Stomach smooth muscle (tissue), 2 donors: ENCODE results near the gene ATG5.
"Not testable (repeated sequence)": the region's sequence is repeated elsewhere in the genome, so short reads cannot be mapped to it uniquely, and the experiment has no call there.

Experiments used
- H3K27ac ChIP-seq: one replicate; pipeline ENCODE4 v1.7.0; 2013; ENCODE audit warnings: mild to moderate bottlenecking, low read length, inconsistent platforms
- H3K27me3 ChIP-seq, 2 donors: one replicate each; pipeline ENCODE4 v1.7.0; 2013; ENCODE audit warnings: low read length in 2 of 2; ENCODE audit not compliant: insufficient read depth in 2 of 2, control insufficient read depth in 1 of 2
- H3K36me3 ChIP-seq, 2 donors: one replicate each; pipeline ENCODE4 v1.7.0; 2013; ENCODE audit warnings: low read length in 2 of 2; ENCODE audit not compliant: control insufficient read depth in 2 of 2, insufficient read depth in 2 of 2
- H3K4me1 ChIP-seq: one replicate; pipeline ENCODE4 v1.7.0; 2013; ENCODE audit warnings: low read length; ENCODE audit not compliant: control insufficient read depth, insufficient read depth
- H3K4me3 ChIP-seq, 2 donors: one replicate each; pipeline ENCODE4 v1.7.0; 2013; ENCODE audit warnings: low read length in 2 of 2
- H3K9ac ChIP-seq, 2 donors: one replicate each; pipeline ENCODE4 v1.7.0; 2013; ENCODE audit warnings: low read length in 2 of 2, mild to moderate bottlenecking in 1 of 2
- H3K9me3 ChIP-seq, 2 donors: one replicate each; pipeline ENCODE4 v1.7.0; 2013; ENCODE audit warnings: low read length in 2 of 2; ENCODE audit not compliant: control insufficient read depth in 2 of 2
- donor health status: healthy.
- donor health status: Pancreatic carcinoma.

Gene ATG5

GRCh38 chr6:106281661-106282060, 43.9 kb downstream of the ATG5 start:
- Histone ChIP-seq H3K9ac (no peak overlapping the region), H3K36me3 (peaks cover 0 to 7% of the 10 kb centered on the region in 2 donors), H3K27me3 (no peaks in the 10 kb centered on the region), H3K9me3 (no peaks in the 10 kb centered on the region), H3K27ac (no peak overlapping the region), H3K4me1 (no peaks in the 10 kb centered on the region), H3K4me3 (no peak overlapping the region)

- Histone ChIP-seq H3K9me3 (no peaks in the 10 kb centered on the region), H3K4me1 (no peaks in the 10 kb centered on the region), H3K27ac (no peak overlapping the region), H3K9ac (no peak overlapping the region), H3K27me3 (no peaks in the 10 kb centered on the region), H3K36me3 (peaks cover 0 to 7% of the 10 kb centered on the region in 2 donors), H3K4me3 (no peak overlapping the region)
These were observed 44.5 kb downstream of the ATG5 start for GRCh38 chr6:106281088-106281487.

GRCh38 chr6:106279179-106279578, 46.4 kb downstream of the ATG5 start:
- no peaks in the 10 kb centered on the region for H3K4me1 ChIP-seq
- H3K4me3 ChIP-seq: no peak overlapping the region
- H3K36me3 ChIP-seq: peaks cover 0 to 7% of the 10 kb centered on the region in 2 donors
- H3K9ac ChIP-seq: no peak overlapping the region
- H3K27me3 ChIP-seq: no peaks in the 10 kb centered on the region
- H3K9me3 ChIP-seq: no peaks in the 10 kb centered on the region
- H3K27ac ChIP-seq: no peak overlapping the region

GRCh38 chr6:106275692-106276091, 49.9 kb downstream of the ATG5 start:
- no peaks in the 10 kb centered on the region for H3K4me1 ChIP-seq
- no peak overlapping the region for H3K4me3 ChIP-seq
- peaks cover 0 to 7% of the 10 kb centered on the region in 2 donors for H3K36me3 ChIP-seq
- H3K9me3 ChIP-seq: no peaks in the 10 kb centered on the region
- H3K27me3 ChIP-seq: no peaks in the 10 kb centered on the region
- no peak overlapping the region for H3K9ac ChIP-seq
- H3K27ac ChIP-seq: no peak overlapping the region

GRCh38 chr6:106273087-106273486, 52.5 kb downstream of the ATG5 start:
- Histone ChIP-seq H3K9ac (no peak overlapping the region), H3K4me3 (no peak overlapping the region), H3K36me3 (no peaks in the 10 kb centered on the region), H3K9me3 (no peaks in the 10 kb centered on the region), H3K27me3 (no peaks in the 10 kb centered on the region), H3K27ac (no peak overlapping the region), H3K4me1 (no peaks in the 10 kb centered on the region)

GRCh38 chr6:106272287-106272686, 53.3 kb downstream of the ATG5 start:
- no peak overlapping the region for H3K4me3 ChIP-seq
- no peak overlapping the region for H3K27ac ChIP-seq
- no peaks in the 10 kb centered on the region for H3K4me1 ChIP-seq
- H3K27me3 ChIP-seq: no peaks in the 10 kb centered on the region
- no peaks in the 10 kb centered on the region for H3K36me3 ChIP-seq
- H3K9me3 ChIP-seq: no peaks in the 10 kb centered on the region
- H3K9ac ChIP-seq: no peak overlapping the region

GRCh38 chr6:106270414-106270813, 55.1 kb downstream of the ATG5 start:
- H3K27me3 ChIP-seq: no peaks in the 10 kb centered on the region
- H3K4me1 ChIP-seq: no peaks in the 10 kb centered on the region
- H3K9me3 ChIP-seq: no peaks in the 10 kb centered on the region
- no peak overlapping the region for H3K9ac ChIP-seq
- H3K27ac ChIP-seq: no peak overlapping the region
- H3K36me3 ChIP-seq: no peaks in the 10 kb centered on the region
- H3K4me3 ChIP-seq: no peak overlapping the region

GRCh38 chr6:106269268-106269919, 56.2 kb downstream of the ATG5 start:
- not testable (repeated sequence) for H3K9me3 ChIP-seq, H3K27me3 ChIP-seq, H3K4me1 ChIP-seq, H3K9ac ChIP-seq, H3K4me3 ChIP-seq, H3K36me3 ChIP-seq, H3K27ac ChIP-seq

- not testable (repeated sequence) for H3K9me3 ChIP-seq, H3K4me3 ChIP-seq, H3K9ac ChIP-seq, H3K27ac ChIP-seq, H3K4me1 ChIP-seq, H3K27me3 ChIP-seq, H3K36me3 ChIP-seq
These were observed 57.1 kb downstream of the ATG5 start for GRCh38 chr6:106268500-106268899.

- not testable (repeated sequence) for H3K4me3 ChIP-seq, H3K27ac ChIP-seq, H3K27me3 ChIP-seq, H3K36me3 ChIP-seq, H3K9ac ChIP-seq, H3K4me1 ChIP-seq, H3K9me3 ChIP-seq
These were observed 61.1 kb downstream of the ATG5 start for GRCh38 chr6:106264433-106264832.

- not testable (repeated sequence) for H3K4me1 ChIP-seq, H3K9ac ChIP-seq, H3K4me3 ChIP-seq, H3K27me3 ChIP-seq, H3K9me3 ChIP-seq, H3K36me3 ChIP-seq, H3K27ac ChIP-seq
These were observed 65.8 kb downstream of the ATG5 start for GRCh38 chr6:106259748-106260147.
